SJCRH30 (cell line): ENCODE data around the gene MBD1. TPM values are rescaled to one million over a fixed set of nuclear protein-coding genes. Genes with fewer than 3 reads are reported as not detected.
"Not testable (repeated sequence)": the region's sequence is repeated elsewhere in the genome, so short reads cannot be mapped to it uniquely, and the experiment has no call there.

Experiments
- DNase-seq, 2 experiments: peaks; one replicate each; pipeline ENCODE4 v3.0.0-alpha.2; 2015 to 2020
- H3K27ac ChIP-seq: fragments of 250-450 bp; sonication (Bioruptor Pico); 2 replicates; pipeline ENCODE4 v1.5.1; 2020; ENCODE audit warnings: mild to moderate bottlenecking, moderate library complexity
- H3K27me3 ChIP-seq: fragments of 250-450 bp; sonication (Bioruptor Pico); 2 replicates; pipeline ENCODE4 v1.5.1; 2020; ENCODE audit warnings: mild to moderate bottlenecking, moderate library complexity
- H3K36me3 ChIP-seq: fragments of 250-450 bp; sonication (Bioruptor Pico); 2 replicates; pipeline ENCODE4 v1.5.1; 2020; ENCODE audit warnings: mild to moderate bottlenecking, moderate library complexity
- H3K4me1 ChIP-seq: fragments of 250-450 bp; sonication (Bioruptor Pico); 2 replicates; pipeline ENCODE4 v1.5.1; 2020; ENCODE audit warnings: mild to moderate bottlenecking, moderate library complexity
- H3K4me3 ChIP-seq: fragments of 250-450 bp; sonication (Bioruptor Pico); 2 replicates; pipeline ENCODE4 v1.5.1; 2020; ENCODE audit warnings: mild to moderate bottlenecking, moderate library complexity
- H3K9me3 ChIP-seq: fragments of 250-450 bp; sonication (Bioruptor Pico); replicated peaks from 2 replicates; pipeline ENCODE4 v1.5.1; 2020; ENCODE audit warnings: mild to moderate bottlenecking, moderate library complexity
- total RNA-seq: library from RNA; depleted of rRNA; stranded (reverse); fragments of >200 nt; shearing (Covaris generic); gene quantifications from 2 replicates; pipeline ENCODE4 v1.2.3, GENCODE V29; 2014; rRNA removed

Gene MBD1
- total RNA-seq, 1 experiment from 2014 or later = 42.0 TPM

GRCh38 chr18:50268022-50268747 is 13.1 kb downstream of the MBD1 start:
- Histone ChIP-seq H3K4me3 (no peak overlapping the region), H3K27me3 (no peaks in the 10 kb centered on the region), H3K9me3 (no peaks in the 10 kb centered on the region), H3K36me3 (peaks cover 31% of the 10 kb centered on the region), H3K4me1 (no peaks in the 10 kb centered on the region), H3K27ac (no peak overlapping the region)
- DNase-seq = no peak

- Histone ChIP-seq H3K27ac (no peak within 1 kb of the TSS), H3K4me3 (peak within 1 kb of the TSS; percentile 62), H3K4me1 (no peaks in the 10 kb centered on the region), H3K36me3 (peaks cover 19% of the 10 kb centered on the region), H3K27me3 (no peaks in the 10 kb centered on the region), H3K9me3 (no peaks in the 10 kb centered on the region)
- DNase-seq = peak; percentile 87 to 88
These were observed 15.0 kb downstream of the MBD1 start, which contains the start of gene CFAP53 for GRCh38 chr18:50266248-50266704. Gene CFAP53 (minus strand): TSS chr18:50266495. CDS start chr18:50266404, 91 bp downstream.

GRCh38 chr18:50262977-50263376 is 18.3 kb downstream of the MBD1 start:
- no peak for DNase-seq
- H3K36me3 ChIP-seq = no peaks in the 10 kb centered on the region
- no peaks in the 10 kb centered on the region for H3K4me1 ChIP-seq
- no peak overlapping the region for H3K27ac ChIP-seq
- no peak overlapping the region for H3K4me3 ChIP-seq
- no peaks in the 10 kb centered on the region for H3K9me3 ChIP-seq
- H3K27me3 ChIP-seq = no peaks in the 10 kb centered on the region

GRCh38 chr18:50250935-50251334 is 30.4 kb downstream of the MBD1 start:
- Histone ChIP-seq H3K36me3 (no peaks in the 10 kb centered on the region), H3K4me1 (no peaks in the 10 kb centered on the region), H3K4me3 (no peak overlapping the region), H3K9me3 (no peaks in the 10 kb centered on the region), H3K27ac (no peak overlapping the region), H3K27me3 (no peaks in the 10 kb centered on the region)
- DNase-seq = no peak

GRCh38 chr18:50249576-50249975 is 31.7 kb downstream of the MBD1 start:
- H3K27ac ChIP-seq = no peak overlapping the region
- H3K4me3 ChIP-seq = no peak overlapping the region
- H3K9me3 ChIP-seq = no peaks in the 10 kb centered on the region
- H3K27me3 ChIP-seq = no peaks in the 10 kb centered on the region
- DNase-seq = no peak
- no peaks in the 10 kb centered on the region for H3K36me3 ChIP-seq
- no peaks in the 10 kb centered on the region for H3K4me1 ChIP-seq

- no peaks in the 10 kb centered on the region for H3K36me3 ChIP-seq
These were observed 33.8 kb downstream of the MBD1 start for GRCh38 chr18:50247561-50247960.

GRCh38 chr18:50241768-50242167 is 39.6 kb downstream of the MBD1 start:
- not testable (repeated sequence) for H3K9me3 ChIP-seq, H3K4me3 ChIP-seq, H3K36me3 ChIP-seq, DNase-seq, H3K27me3 ChIP-seq, H3K4me1 ChIP-seq, H3K27ac ChIP-seq

More at GRCh38 chr18:50247561-50247960, 33.8 kb downstream of the MBD1 start:
- Histone ChIP-seq H3K4me1 (no peaks in the 10 kb centered on the region), H3K27ac (no peak overlapping the region), H3K4me3 (no peak overlapping the region), H3K27me3 (no peaks in the 10 kb centered on the region), H3K9me3 (no peaks in the 10 kb centered on the region)
- DNase-seq = no peak

GRCh38 chr18:50240080-50240563 is 41.2 kb downstream of the MBD1 start:
- Histone ChIP-seq H3K36me3 (no peaks in the 10 kb centered on the region), H3K9me3 (no peaks in the 10 kb centered on the region), H3K4me1 (no peaks in the 10 kb centered on the region), H3K4me3 (no peak overlapping the region), H3K27ac (no peak overlapping the region), H3K27me3 (no peaks in the 10 kb centered on the region)
- DNase-seq = no peak

- H3K4me1 ChIP-seq = no peaks in the 10 kb centered on the region
- no peak for DNase-seq
- no peak overlapping the region for H3K27ac ChIP-seq
- H3K36me3 ChIP-seq = no peaks in the 10 kb centered on the region
- no peaks in the 10 kb centered on the region; the same call in 1 of the 2 replicates for H3K27me3 ChIP-seq
- H3K4me3 ChIP-seq = no peak overlapping the region
- no peaks in the 10 kb centered on the region for H3K9me3 ChIP-seq
These were observed 48.9 kb downstream of the MBD1 start for GRCh38 chr18:50232419-50232818.

- Histone ChIP-seq H3K4me3 (no peak overlapping the region), H3K4me1 (no peaks in the 10 kb centered on the region), H3K9me3 (no peaks in the 10 kb centered on the region), H3K27me3 (no peaks in the 10 kb centered on the region; the same call in 1 of the 2 replicates), H3K36me3 (no peaks in the 10 kb centered on the region), H3K27ac (no peak overlapping the region)
- DNase-seq = no peak
These were observed 49.7 kb downstream of the MBD1 start for GRCh38 chr18:50231621-50232020.

- H3K27me3 ChIP-seq, H3K4me1 ChIP-seq, H3K27ac ChIP-seq, H3K9me3 ChIP-seq, H3K4me3 ChIP-seq, H3K36me3 ChIP-seq, DNase-seq: not testable (repeated sequence)
These were observed 61.1 kb downstream of the MBD1 start for GRCh38 chr18:50220249-50220648.

Other genes with a start within 250 kb of the MBD1 start
- 39.1 and 39.7 TPM in 2 replicates for gene MYO5B, start 86.4 kb downstream of the MBD1 start, total RNA-seq
- 0.08 TPM in 1 of 2 replicates, not detected in the other for gene CFAP53, start 15.0 kb downstream of the MBD1 start, total RNA-seq
- gene CXXC1, start 6.2 kb upstream of the MBD1 start, total RNA-seq = 38.5 and 43.2 TPM in 2 replicates
- 41.1 and 49.9 TPM in 2 replicates for gene SKA1, start 93.5 kb upstream of the MBD1 start, total RNA-seq